ENCODE results near the gene MRPL18. TPM values are rescaled to one million over a fixed set of nuclear protein-coding genes. Genes with fewer than 3 reads are reported as not detected.
A peak's percentile ranks its signal among the peaks of the same experiment; 100 is the strongest.

MRPL18 gene
- total and polyA plus RNA-seq, 9 of the 15 experiments (the other 6 are each of a cell fraction or from before 2014, with no cell fraction given), result 149 to 456 (median 196) TPM

DNA sequence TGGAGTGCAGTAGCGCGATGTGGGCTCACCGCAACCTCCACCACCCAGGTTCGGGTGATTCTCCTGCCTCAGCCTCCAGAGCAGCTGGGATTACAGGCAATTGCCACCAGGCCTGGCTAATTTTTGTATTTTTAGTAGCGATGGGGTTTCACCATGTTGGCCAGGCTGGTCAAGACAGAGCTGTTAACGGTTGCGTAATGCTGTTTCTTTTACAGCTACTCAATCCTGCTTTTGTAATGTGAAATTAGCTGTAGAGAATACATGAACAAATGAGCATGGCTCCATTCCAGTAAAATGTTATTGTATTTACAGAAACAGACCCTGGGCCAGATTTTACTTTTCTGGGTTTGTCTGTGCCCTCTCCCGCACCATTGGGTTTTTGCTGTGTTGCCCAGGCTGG is 11.7 kb downstream of the MRPL18 start:
- FAIRE-seq, result no peak
- BruUV-seq (replicated peaks), result no TSS peak
- TF ChIP-seq CEBPG (CRISPR knock-in tag; IDR thresholded peaks at IDR 0.05) (no peak), CEBPG (tag; conservative IDR thresholded peaks at IDR 0.05 in 1 of 2, IDR thresholded peaks at IDR 0.05 in 1 of 2) (peak; percentile 77 to 79), CEBPB (tag; IDR thresholded peaks at IDR 0.05) (peak; percentile 92), STAT5A (IDR thresholded peaks at IDR 0.05; ENCODE audit: borderline replicate concordance, low read length) (no peak), PCBP1 (IDR thresholded peaks at IDR 0.05; ENCODE audit: low read depth, low read length, poor library complexity, severe bottlenecking) (no peak)
- Histone ChIP-seq H3K9me3 (replicated peaks; ENCODE audit: control insufficient read depth, insufficient read depth, low read depth, low read length) (no peaks in the 10 kb centered on the region), H3K4me3 (no peak overlapping the region), H3K9ac (ENCODE audit: insufficient read depth in 1 of 2, low read depth in 2 of 2, low read length in 2 of 2) (no peak overlapping the region), H3K9me1 (ENCODE audit: control insufficient read depth, insufficient read depth, low read length) (no peaks in the 10 kb centered on the region), H3K4me2 (ENCODE audit: insufficient read depth, low read length) (no peak overlapping the region), H2AFZ (ENCODE audit: low read depth, low read length) (no peak overlapping the region), H3K79me2 (ENCODE audit: control insufficient read depth, insufficient read depth, low read length) (no peaks in the 10 kb centered on the region), H3K27me3 (ENCODE audit: control insufficient read depth in 2 of 2, insufficient read depth in 2 of 2, low read length in 2 of 2) (peaks cover 4 to 30% of the 10 kb centered on the region in 2 experiments), H4K20me1 (replicated peaks; ENCODE audit: control insufficient read depth, insufficient read depth, low read length) (no peaks in the 10 kb centered on the region), H3K4me1 (replicated peaks in 1 of 2; ENCODE audit: control insufficient read depth in 2 of 2, insufficient read depth in 2 of 2, low read length in 2 of 2) (peaks cover 7 to 16% of the 10 kb centered on the region in 2 experiments; a peak in 4 of 5 replicates), H3K36me3 (ENCODE audit: control insufficient read depth, insufficient read depth, low read length) (peaks cover 25% of the 10 kb centered on the region), H3K27ac (ENCODE audit: extremely low read depth, low read depth, low read length) (no peak overlapping the region)
- CTCF ChIA-PET (ENCODE audit: low intra/inter-chr PET ratio), result interaction anchor here (0.6 kb wide), 1 partner anchor 1123 kb away, joined by 3 read pairs; no protein-coding TSS in a partner anchor
- POLR2A ChIA-PET, result interaction anchor here (0.8 to 4.3 kb wide), 4 partner anchors 12 to 29 kb away, joined by 3 to 37 read pairs (median 5); partner anchors contain the start of genes MRPL18 and TCP1
- in situ Hi-C loops (cut with MboI), result no loop called here
- WGBS (ENCODE audit: insufficient coverage, low coverage, missing lambda C conversion rate), result 66% methylated on average over 8 of the region's 8 CpGs
- no peak for DNase-seq (ENCODE audit: extremely low read depth in 1 of 4, low spot score in 3 of 4)
- ATAC-seq, result no peak
- intact Hi-C loops (cut with micrococcal nuclease), result no loop called here

GRCh38 chr6:159804504-159804903 is 14.2 kb downstream of the MRPL18 start:
- H3K4me1 ChIP-seq (replicated peaks in 1 of 2; ENCODE audit: control insufficient read depth in 2 of 2, insufficient read depth in 2 of 2, low read length in 2 of 2), result peaks cover 7 to 16% of the 10 kb centered on the region in 2 experiments; a peak in 4 of 5 replicates
- 21% methylated on average over 10 of the region's 10 CpGs for WGBS (ENCODE audit: insufficient coverage, low coverage, missing lambda C conversion rate)
- in situ Hi-C loops (cut with MboI) (no loop called here), intact Hi-C loops (cut with micrococcal nuclease) (no loop called here)
- ChIA-PET CTCF (ENCODE audit: low intra/inter-chr PET ratio) (interaction anchor here (0.6 kb wide), 1 partner anchor 111 kb away, joined by 3 read pairs; the partner anchor contains the start of gene SOD2), POLR2A (interaction anchor here (3.0 kb wide), 1 partner anchor 15 kb away, joined by 24 read pairs; the partner anchor contains the start of genes MRPL18 and TCP1)
- DNase-seq (ENCODE audit: extremely low read depth in 1 of 4, low spot score in 3 of 4) (no peak), FAIRE-seq (no peak), ATAC-seq (peak; percentile 19)
- no peaks in the 10 kb centered on the region for H3K9me3 ChIP-seq (replicated peaks; ENCODE audit: control insufficient read depth, insufficient read depth, low read depth, low read length)
- H3K4me3 ChIP-seq, result no peak overlapping the region
- 0 out of 2 replicates have a peak overlapping the region, but pooled peaks have one; percentile 16 for H2AFZ ChIP-seq (ENCODE audit: low read depth, low read length)
- H4K20me1 ChIP-seq (replicated peaks; ENCODE audit: control insufficient read depth, insufficient read depth, low read length), result no peaks in the 10 kb centered on the region
- no peak overlapping the region for H3K27ac ChIP-seq (ENCODE audit: extremely low read depth, low read depth, low read length)
- no peaks in the 10 kb centered on the region for H3K79me2 ChIP-seq (ENCODE audit: control insufficient read depth, insufficient read depth, low read length)
- no peak overlapping the region for H3K9ac ChIP-seq (ENCODE audit: insufficient read depth in 1 of 2, low read depth in 2 of 2, low read length in 2 of 2)
- H3K27me3 ChIP-seq (ENCODE audit: control insufficient read depth in 2 of 2, insufficient read depth in 2 of 2, low read length in 2 of 2), result peaks cover 4 to 30% of the 10 kb centered on the region in 2 experiments
- no peaks in the 10 kb centered on the region for H3K9me1 ChIP-seq (ENCODE audit: control insufficient read depth, insufficient read depth, low read length)
- H3K4me2 ChIP-seq (ENCODE audit: insufficient read depth, low read length), result no peak overlapping the region; the same call in 1 of the 2 replicates
- BruUV-seq (replicated peaks), result no TSS peak
- H3K36me3 ChIP-seq (ENCODE audit: control insufficient read depth, insufficient read depth, low read length), result 0 out of 3 replicates have a peak, but pooled peaks cover 2% of the 10 kb centered on the region
- TF ChIP-seq RBBP5 (IDR thresholded peaks at IDR 0.05; ENCODE audit: borderline replicate concordance, insufficient read depth, low read length, poor library complexity, severe bottlenecking) (no peak), PHF8 (IDR thresholded peaks at IDR 0.05; ENCODE audit: borderline replicate concordance, low read length) (no peak), ZFP36 (IDR thresholded peaks at IDR 0.05; ENCODE audit: low read depth, low read length, partially characterized antibody) (peak; percentile 19), HDAC6 (IDR thresholded peaks at IDR 0.05; ENCODE audit: low read depth, low read length) (no peak), SRSF1 (IDR thresholded peaks at IDR 0.05; ENCODE audit: low read depth, low read length) (no peak), BRCA1 (IDR thresholded peaks at IDR 0.05) (no peak), BRCA1 (CRISPR knock-in tag; IDR thresholded peaks at IDR 0.05) (no peak), PTRF (tag; IDR thresholded peaks at IDR 0.05) (no peak), HCFC1 (IDR thresholded peaks at IDR 0.05; ENCODE audit: low read depth, low read length) (no peak), E2F1 (CRISPR knock-in tag; IDR thresholded peaks at IDR 0.05) (no peak), EGR1 (conservative IDR thresholded peaks at IDR 0.05) (peak; percentile 19; the same call in 1 of the 2 replicates)

All from K562 (cell line).